ENCODE results near the gene MPDZ. TPM values are rescaled to one million over a fixed set of nuclear protein-coding genes. Genes with fewer than 3 reads are reported as not detected.

MPDZ gene
- total RNA-seq = 21.3 and 24.6 TPM in 2 replicates

GRCh38 chr9:13279284-13280141 lies at the start of gene MPDZ:
MPDZ (minus strand) TSS chr9:13279692; CDS start chr9:13250315, 29,377 bp downstream.

All from myometrial cell (primary cell).